Ishikawa (cell line): ENCODE results near the gene VEPH1.

ENCODE experiments used
- CEBPB ChIP-seq: IDR thresholded peaks from 2 replicates; pipeline ENCODE4 v1.6.1; 2012
- CREB1 ChIP-seq: IDR thresholded peaks from 2 replicates; pipeline ENCODE4 v1.6.1; 2012; ENCODE audit warnings: low read depth
- EGR1 ChIP-seq: IDR thresholded peaks from 2 replicates; pipeline ENCODE4 v1.6.1; 2012
- EP300 ChIP-seq: IDR thresholded peaks from 2 replicates; pipeline ENCODE4 v1.6.1; 2012; ENCODE audit warnings: borderline replicate concordance
- FOXM1 ChIP-seq: IDR thresholded peaks from 2 replicates; pipeline ENCODE4 v1.6.1; 2012; ENCODE audit warnings: low read depth, borderline replicate concordance
- MAX ChIP-seq: IDR thresholded peaks from 2 replicates; pipeline ENCODE4 v1.6.1; 2012
- NFIC ChIP-seq: IDR thresholded peaks from 2 replicates; pipeline ENCODE4 v1.6.1; 2012
- RAD21 ChIP-seq: IDR thresholded peaks from 2 replicates; pipeline ENCODE4 v1.6.1; 2012; ENCODE audit warnings: low read depth
- REST ChIP-seq: IDR thresholded peaks from 2 replicates; pipeline ENCODE4 v1.6.1; 2012; ENCODE audit warnings: low read depth, mild to moderate bottlenecking
- TAF1 ChIP-seq: IDR thresholded peaks from 2 replicates; pipeline ENCODE4 v1.6.1; 2012; ENCODE audit warnings: low read depth, mild to moderate bottlenecking
- TCF12 ChIP-seq: IDR thresholded peaks from 2 replicates; pipeline ENCODE4 v1.6.1; 2012; ENCODE audit warnings: low read depth
- TEAD4 ChIP-seq: IDR thresholded peaks from 2 replicates; pipeline ENCODE4 v1.6.1; 2012
- USF1 ChIP-seq: IDR thresholded peaks from 2 replicates; pipeline ENCODE4 v1.6.1; 2012
- YY1 ChIP-seq: IDR thresholded peaks from 2 replicates; pipeline ENCODE4 v1.6.1; 2012; ENCODE audit warnings: low read depth
- ZBTB7A ChIP-seq: IDR thresholded peaks from 2 replicates; pipeline ENCODE4 v1.6.1; 2012; ENCODE audit warnings: low read depth

The VEPH1 gene

GRCh38 chr3:157390713-157391515 is 112.3 kb downstream of the VEPH1 start:
- no peak for TF ChIP-seq ZBTB7A
- no peak for TF ChIP-seq RAD21
- no peak for TF ChIP-seq YY1
- no peak for TF ChIP-seq MAX
- no peak for TF ChIP-seq CREB1
- TF ChIP-seq REST, result no peak
- no peak for TF ChIP-seq EGR1
- TF ChIP-seq TCF12, result no peak
- no peak for TF ChIP-seq FOXM1
- no peak for TF ChIP-seq CEBPB
- no peak for TF ChIP-seq TEAD4
- no peak for TF ChIP-seq USF1
- TF ChIP-seq EP300, result no peak

- TF ChIP-seq FOXM1, result no peak
- no peak for TF ChIP-seq RAD21
- TF ChIP-seq TEAD4, result no peak
- TF ChIP-seq NFIC, result no peak
- TF ChIP-seq YY1, result no peak
- no peak for TF ChIP-seq ZBTB7A
- no peak for TF ChIP-seq USF1
- no peak for TF ChIP-seq TCF12
- TF ChIP-seq REST, result no peak
- no peak for TF ChIP-seq CEBPB
- no peak for TF ChIP-seq EP300
- no peak for TF ChIP-seq CREB1
- TF ChIP-seq EGR1, result no peak
- TF ChIP-seq TAF1, result no peak
- no peak for TF ChIP-seq MAX
Measured at GRCh38 chr3:157388976-157389375, 114.2 kb downstream of the VEPH1 start.

- no peak for TF ChIP-seq FOXM1
- TF ChIP-seq RAD21, result no peak
- TF ChIP-seq MAX, result no peak
- TF ChIP-seq TAF1, result no peak
- TF ChIP-seq TCF12, result no peak
- no peak for TF ChIP-seq EP300
- TF ChIP-seq CEBPB, result no peak
- no peak for TF ChIP-seq ZBTB7A
- no peak for TF ChIP-seq CREB1
- TF ChIP-seq USF1, result no peak
- no peak for TF ChIP-seq EGR1
- no peak for TF ChIP-seq REST
- no peak for TF ChIP-seq TEAD4
Measured at GRCh38 chr3:157387708-157388435, 115.3 kb downstream of the VEPH1 start.
